Neural progenitor cell (in vitro differentiated cells): ENCODE results near the gene MS4A4A. TPM values are rescaled to one million over a fixed set of nuclear protein-coding genes. Genes with fewer than 3 reads are reported as not detected.

Experiments used
- DNase-seq: peaks from one replicate; pipeline ENCODE4 v3.0.0-alpha.2; 2016; ENCODE audit warnings: low spot score
- H2AFZ ChIP-seq: fragments of 200-600 bp; sonication (generic); replicated peaks from 2 replicates; pipeline ENCODE4 v1.6.1; 2016; ENCODE audit warnings: antibody characterized with exemption
- H3F3A ChIP-seq: fragments of 200-600 bp; sonication (generic); 2 replicates; pipeline ENCODE4 v1.6.1; 2016; ENCODE audit warnings: antibody characterized with exemption, low read depth
- H3K27ac ChIP-seq: fragments of 200-600 bp; sonication (generic); 2 replicates; pipeline ENCODE4 v1.5.1; 2016; ENCODE audit warnings: mild to moderate bottlenecking
- H3K27me3 ChIP-seq: fragments of 200-600 bp; sonication (generic); 2 replicates; pipeline ENCODE4 v1.6.1; 2016; ENCODE audit warnings: mild to moderate bottlenecking, moderate library complexity
- H3K36me3 ChIP-seq: fragments of 200-600 bp; sonication (generic); 2 replicates; pipeline ENCODE4 v1.5.1; 2016
- H3K4me1 ChIP-seq: fragments of 200-600 bp; sonication (generic); 2 replicates; pipeline ENCODE4 v1.6.1; 2016; ENCODE audit warnings: mixed run types
- H3K4me2 ChIP-seq: fragments of 200-600 bp; sonication (generic); 2 replicates; pipeline ENCODE4 v1.6.1; 2016
- H3K4me3 ChIP-seq: fragments of 200-600 bp; sonication (generic); 2 replicates; pipeline ENCODE4 v1.5.1; 2016
- H3K79me2 ChIP-seq: fragments of 200-600 bp; sonication (generic); 2 replicates; pipeline ENCODE4 v1.6.1; 2016; ENCODE audit warnings: low read depth
- H3K9ac ChIP-seq: fragments of 200-600 bp; sonication (generic); 2 replicates; pipeline ENCODE4 v1.6.1; 2016
- H3K9me3 ChIP-seq: fragments of 200-600 bp; sonication (generic); 2 replicates; pipeline ENCODE4 v1.5.1; 2016; ENCODE audit warnings: low read depth
- H4K20me1 ChIP-seq: fragments of 200-600 bp; sonication (generic); 2 replicates; pipeline ENCODE4 v1.6.1; 2016; ENCODE audit warnings: low read depth
- H3K27ac Mint-ChIP-seq: 3 replicates; pipeline ENCODE4 v1.8.0; 2021; ENCODE audit warnings: mixed read lengths
- H3K27me3 Mint-ChIP-seq: 2 replicates; pipeline ENCODE4 v1.8.0; 2022; ENCODE audit warnings: low read depth, mild to moderate bottlenecking, inconsistent platforms, moderate library complexity, mixed read lengths; ENCODE audit not compliant: insufficient read depth
- H3K36me3 Mint-ChIP-seq: 3 replicates; pipeline ENCODE4 v1.8.0; 2021; ENCODE audit warnings: mixed read lengths
- H3K4me1 Mint-ChIP-seq: 3 replicates; pipeline ENCODE4 v1.8.0; 2021; ENCODE audit warnings: mixed read lengths
- H3K4me3 Mint-ChIP-seq: 3 replicates; pipeline ENCODE4 v1.8.0; 2021; ENCODE audit warnings: mild to moderate bottlenecking, moderate library complexity, mixed read lengths
- H3K9me3 Mint-ChIP-seq: 3 replicates; pipeline ENCODE4 v1.8.0; 2020; ENCODE audit warnings: mixed read lengths
- EZH2 ChIP-seq: fragments of 200-600 bp; sonication (generic); IDR thresholded peaks from 2 replicates; pipeline ENCODE4 v1.6.1; 2017; ENCODE audit warnings: antibody characterized with exemption, mild to moderate bottlenecking, moderate library complexity
- EZH2phosphoT487 ChIP-seq: fragments of 200-600 bp; sonication (generic); IDR thresholded peaks from 2 replicates; pipeline ENCODE4 v1.6.1; 2017; ENCODE audit warnings: antibody characterized with exemption
- total RNA-seq: library from RNA; depleted of rRNA; stranded (reverse); fragments of >200 nt; gene quantifications from 2 replicates; pipeline ENCODE4 v1.2.3, GENCODE V29; 2015; ENCODE audit warnings: low replicate concordance
- TF ChIP-seq, protein P1 (sequence below): fragments of 200-600 bp; sonication (generic); IDR thresholded peaks from 2 replicates; pipeline ENCODE4 v1.5.1; 2017; ENCODE audit warnings: antibody characterized with exemption, mild to moderate bottlenecking

The MS4A4A gene
- total RNA-seq, 1 donor from 2014 or later, result not detected

DNA sequence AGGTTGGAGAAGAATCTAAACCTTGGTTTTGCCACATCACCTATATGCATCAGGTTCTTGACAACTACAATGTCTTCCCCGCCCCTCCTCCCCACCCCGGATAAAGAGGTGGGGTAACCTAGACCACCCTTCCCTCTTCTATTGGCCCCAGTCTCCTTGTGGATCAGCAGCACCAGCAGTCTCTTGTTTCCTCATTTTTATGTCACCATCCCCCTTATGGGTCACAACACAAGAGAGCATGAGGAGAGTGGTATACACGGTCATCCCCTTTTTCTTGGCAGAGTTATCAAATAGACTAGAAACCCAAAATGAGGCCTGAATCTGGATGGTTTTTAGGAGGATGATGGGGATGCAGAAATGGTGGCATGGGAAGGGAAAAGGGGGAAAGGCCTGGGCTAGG lies 38.7 kb upstream of the MS4A4A start:
- Mint-ChIP-seq H3K36me3 (no peaks in the 10 kb centered on the region), H3K27me3 (no peaks in the 10 kb centered on the region), H3K4me1 (no peaks in the 10 kb centered on the region), H3K27ac (no peak overlapping the region), H3K4me3 (no peak overlapping the region), H3K9me3 (no peaks in the 10 kb centered on the region)
- DNase-seq, result no peak
- no peak overlapping the region for H3K4me3 ChIP-seq
- no peaks in the 10 kb centered on the region for H3K9me3 ChIP-seq
- H3F3A ChIP-seq, result no peaks in the 10 kb centered on the region
- H3K27me3 ChIP-seq, result no peaks in the 10 kb centered on the region
- H4K20me1 ChIP-seq, result no peaks in the 10 kb centered on the region
- no peak overlapping the region for H2AFZ ChIP-seq
- H3K79me2 ChIP-seq, result no peaks in the 10 kb centered on the region
- no peaks in the 10 kb centered on the region for H3K4me1 ChIP-seq
- TF ChIP-seq, protein P1, sequence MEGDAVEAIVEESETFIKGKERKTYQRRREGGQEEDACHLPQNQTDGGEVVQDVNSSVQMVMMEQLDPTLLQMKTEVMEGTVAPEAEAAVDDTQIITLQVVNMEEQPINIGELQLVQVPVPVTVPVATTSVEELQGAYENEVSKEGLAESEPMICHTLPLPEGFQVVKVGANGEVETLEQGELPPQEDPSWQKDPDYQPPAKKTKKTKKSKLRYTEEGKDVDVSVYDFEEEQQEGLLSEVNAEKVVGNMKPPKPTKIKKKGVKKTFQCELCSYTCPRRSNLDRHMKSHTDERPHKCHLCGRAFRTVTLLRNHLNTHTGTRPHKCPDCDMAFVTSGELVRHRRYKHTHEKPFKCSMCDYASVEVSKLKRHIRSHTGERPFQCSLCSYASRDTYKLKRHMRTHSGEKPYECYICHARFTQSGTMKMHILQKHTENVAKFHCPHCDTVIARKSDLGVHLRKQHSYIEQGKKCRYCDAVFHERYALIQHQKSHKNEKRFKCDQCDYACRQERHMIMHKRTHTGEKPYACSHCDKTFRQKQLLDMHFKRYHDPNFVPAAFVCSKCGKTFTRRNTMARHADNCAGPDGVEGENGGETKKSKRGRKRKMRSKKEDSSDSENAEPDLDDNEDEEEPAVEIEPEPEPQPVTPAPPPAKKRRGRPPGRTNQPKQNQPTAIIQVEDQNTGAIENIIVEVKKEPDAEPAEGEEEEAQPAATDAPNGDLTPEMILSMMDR, result no peak
- no peaks in the 10 kb centered on the region for H3K36me3 ChIP-seq
- no peak overlapping the region for H3K4me2 ChIP-seq
- H3K27ac ChIP-seq, result no peak overlapping the region
- no peak overlapping the region for H3K9ac ChIP-seq

DNA sequence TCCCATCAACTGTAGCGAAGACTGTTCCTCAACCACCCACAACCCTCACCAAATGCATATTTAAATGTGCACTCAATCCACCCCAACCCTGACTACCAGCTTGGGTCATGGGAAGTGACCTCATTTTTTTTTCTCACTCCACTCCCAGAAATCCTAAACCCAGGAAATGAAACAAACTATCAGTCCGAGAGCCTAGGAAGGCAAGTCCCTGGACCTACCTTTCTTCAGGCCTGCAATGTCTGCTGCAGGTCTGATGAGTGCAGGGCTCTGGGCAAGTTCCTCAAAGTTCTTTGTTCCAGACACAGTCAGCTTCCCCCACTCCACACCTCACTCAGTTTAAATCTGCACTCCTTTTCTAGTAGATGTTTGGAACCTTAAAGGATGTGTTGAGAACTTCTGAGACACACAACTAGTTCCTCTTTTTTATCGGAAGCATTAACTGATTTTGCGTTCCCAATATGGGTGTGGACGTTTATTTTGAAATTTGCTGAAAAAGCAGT lies 37.7 kb upstream of the MS4A4A start, which contains the start of gene MS4A4E:
TSS of gene MS4A4E (minus strand) at position 398 of the 500 bp plus-strand sequence. CDS start 13,082 bp downstream, outside the sequence.
- H3K79me2 ChIP-seq, result no peaks in the 10 kb centered on the region
- DNase-seq, result no peak
- H3K9ac ChIP-seq, result no peak within 1 kb of the TSS
- no peaks in the 10 kb centered on the region for H3F3A ChIP-seq
- H3K27me3 Mint-ChIP-seq, result no peaks in the 10 kb centered on the region
- H3K4me3 ChIP-seq, result no peak within 1 kb of the TSS
- H3K9me3 Mint-ChIP-seq, result no peaks in the 10 kb centered on the region
- no peaks in the 10 kb centered on the region for H3K36me3 Mint-ChIP-seq
- no peak within 1 kb of the TSS for H3K4me2 ChIP-seq
- TF ChIP-seq EZH2, result no peak
- no peak for TF ChIP-seq EZH2phosphoT487
- TF ChIP-seq, protein P1, result no peak
- no peaks in the 10 kb centered on the region for H3K4me1 Mint-ChIP-seq
- no peak within 1 kb of the TSS for H2AFZ ChIP-seq
- H3K27ac Mint-ChIP-seq, result no peak within 1 kb of the TSS
- no peaks in the 10 kb centered on the region for H3K9me3 ChIP-seq
- H3K4me3 Mint-ChIP-seq, result no peak within 1 kb of the TSS
- no peaks in the 10 kb centered on the region for H3K27me3 ChIP-seq
- no peaks in the 10 kb centered on the region for H3K36me3 ChIP-seq
- no peaks in the 10 kb centered on the region for H4K20me1 ChIP-seq
- H3K27ac ChIP-seq, result no peak within 1 kb of the TSS
- no peaks in the 10 kb centered on the region for H3K4me1 ChIP-seq

DNA sequence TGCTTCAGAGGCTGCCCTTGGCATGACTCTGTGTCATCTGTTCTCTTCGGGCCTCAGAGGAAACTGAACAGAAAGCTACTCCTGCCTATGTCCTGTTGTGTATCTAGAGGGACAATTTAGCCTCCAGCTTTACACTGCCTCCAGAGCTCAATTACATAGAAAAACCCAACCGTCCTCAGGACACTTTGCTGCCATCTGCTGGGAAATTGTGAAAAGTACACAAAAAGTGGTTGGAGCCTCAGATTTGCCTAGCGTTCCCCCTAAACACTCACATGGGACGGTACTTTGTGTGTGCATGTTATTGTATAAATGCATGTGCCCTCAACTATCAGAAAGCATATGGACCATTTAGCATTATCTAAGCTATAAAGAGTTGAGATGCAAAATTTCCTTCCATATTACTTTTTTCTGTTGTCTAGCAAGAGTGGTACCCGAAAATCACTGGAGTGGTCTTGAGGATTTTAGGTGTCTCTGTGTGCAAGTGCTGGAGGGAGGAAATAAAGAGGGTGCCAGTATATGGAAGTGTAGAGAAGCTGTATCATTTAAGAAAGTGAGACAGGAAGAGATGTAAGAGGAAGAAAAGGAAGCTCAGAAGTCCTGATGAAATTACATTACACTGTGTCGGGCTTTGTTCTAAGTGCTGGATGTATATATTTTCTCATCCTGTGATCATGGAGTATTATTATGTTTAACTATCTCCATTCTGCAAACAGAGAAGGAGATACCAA lies 28.8 kb upstream of the MS4A4A start:
- Histone ChIP-seq H3K27me3 (no peaks in the 10 kb centered on the region), H3K4me1 (no peaks in the 10 kb centered on the region), H2AFZ (peak overlapping the region; percentile 48), H3K79me2 (no peaks in the 10 kb centered on the region), H3K36me3 (no peaks in the 10 kb centered on the region), H3K9ac (no peak overlapping the region), H3K9me3 (no peaks in the 10 kb centered on the region), H3K27ac (no peak overlapping the region), H3K4me3 (no peak overlapping the region), H3K4me2 (no peak overlapping the region), H3F3A (no peaks in the 10 kb centered on the region), H4K20me1 (no peaks in the 10 kb centered on the region)
- Mint-ChIP-seq H3K27me3 (no peaks in the 10 kb centered on the region), H3K27ac (no peak overlapping the region), H3K36me3 (no peaks in the 10 kb centered on the region), H3K9me3 (no peaks in the 10 kb centered on the region), H3K4me1 (no peaks in the 10 kb centered on the region), H3K4me3 (no peak overlapping the region)
- DNase-seq, result peak; percentile 63
- TF ChIP-seq EZH2, result no peak
- TF ChIP-seq, protein P1, result peak; percentile 65
